ACC112 (cell line): ENCODE results near the gene NCOA7.
"Not testable (repeated sequence)": the region's sequence is repeated elsewhere in the genome, so short reads cannot be mapped to it uniquely, and the experiment has no call there.

ENCODE experiments used
- H2AFZ ChIP-seq: fragments of 200-600 bp; sonication (generic); one replicate; pipeline ENCODE4 v1.6.0; 2017; ENCODE audit warnings: antibody characterized with exemption, low read length; ENCODE audit not compliant: unreplicated experiment
- H3K27ac ChIP-seq: fragments of 200-600 bp; sonication (generic); 2 replicates; pipeline ENCODE4 v1.5.1; 2014; ENCODE audit warnings: low read depth, mild to moderate bottlenecking, antibody characterized with exemption, low read length, moderate library complexity
- H3K27me3 ChIP-seq: fragments of 200-600 bp; sonication (generic); 2 replicates; pipeline ENCODE4 v1.6.1; 2014; ENCODE audit warnings: mild to moderate bottlenecking, antibody characterized with exemption, low read length, moderate library complexity, mixed read lengths; ENCODE audit not compliant: insufficient read depth
- H3K36me3 ChIP-seq: fragments of 200-600 bp; sonication (generic); 2 replicates; pipeline ENCODE4 v1.6.1; 2016; ENCODE audit warnings: mild to moderate bottlenecking, antibody characterized with exemption, low read length, moderate library complexity, mixed read lengths; ENCODE audit not compliant: insufficient read depth
- H3K4me1 ChIP-seq: fragments of 200-600 bp; sonication (generic); one replicate; pipeline ENCODE4 v1.6.1; 2016; ENCODE audit warnings: low read length, mixed read lengths; ENCODE audit not compliant: insufficient read depth, unreplicated experiment, control insufficient read depth
- H3K4me3 ChIP-seq: fragments of 200-600 bp; sonication (generic); 2 replicates; pipeline ENCODE4 v1.5.1; 2014; ENCODE audit warnings: mild to moderate bottlenecking, low read depth, low read length
- H3K79me2 ChIP-seq: fragments of 200-600 bp; sonication (generic); one replicate; pipeline ENCODE4 v1.6.0; 2016; ENCODE audit warnings: low read length; ENCODE audit not compliant: control insufficient read depth, unreplicated experiment, insufficient read depth

The NCOA7 gene

DNA sequence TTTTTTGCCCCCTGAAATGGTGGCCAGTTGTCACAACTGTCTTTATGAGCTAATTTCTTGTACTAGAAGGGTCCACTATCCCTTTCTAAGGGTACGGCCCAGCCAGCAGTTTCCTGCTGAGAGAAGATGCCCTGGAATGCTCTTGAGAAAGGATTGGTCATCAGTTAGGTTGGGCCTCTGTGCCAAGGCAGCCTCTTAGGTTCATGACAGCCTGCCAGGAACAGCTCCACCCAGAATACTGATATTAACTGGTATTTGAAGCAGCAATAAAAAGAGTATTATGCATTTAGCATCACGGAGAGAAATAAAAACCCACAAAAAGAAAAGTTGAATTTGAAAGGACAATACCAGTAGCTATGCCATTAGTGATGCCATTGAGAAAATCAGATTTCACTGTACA, 156.9 kb downstream of the NCOA7 start:
- Histone ChIP-seq H3K36me3 (no peaks in the 10 kb centered on the region), H3K4me1 (peaks cover 59% of the 10 kb centered on the region), H3K4me3 (no peak overlapping the region), H3K79me2 (no peaks in the 10 kb centered on the region), H3K27ac (peak overlapping the region; percentile 97), H2AFZ (no peak overlapping the region), H3K27me3 (no peaks in the 10 kb centered on the region)

DNA sequence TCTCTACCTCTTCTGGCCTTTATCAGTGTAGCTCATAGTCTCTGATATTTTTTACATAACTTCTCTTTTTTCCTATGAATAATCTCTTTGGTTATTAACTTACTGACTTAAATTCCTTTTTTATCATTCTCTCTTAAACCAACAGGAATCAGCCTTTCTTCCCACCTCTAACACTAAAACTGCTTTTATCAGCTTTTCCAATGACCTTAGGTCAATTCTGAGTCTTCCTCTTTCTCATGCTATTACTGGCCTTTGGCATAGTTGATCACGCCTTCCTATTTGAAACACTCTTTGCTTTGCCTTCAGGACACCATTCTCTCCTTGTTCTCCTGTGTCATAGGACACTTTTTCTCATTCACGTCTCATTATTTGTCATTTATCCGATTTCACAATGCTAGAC, 157.7 kb downstream of the NCOA7 start:
- no peaks in the 10 kb centered on the region for H3K79me2 ChIP-seq
- peaks cover 51% of the 10 kb centered on the region for H3K4me1 ChIP-seq
- peak overlapping the region; percentile 97; the same call in 1 of the 2 replicates for H3K27ac ChIP-seq
- H3K36me3 ChIP-seq = no peaks in the 10 kb centered on the region
- H3K4me3 ChIP-seq = no peak overlapping the region
- no peak overlapping the region for H2AFZ ChIP-seq
- H3K27me3 ChIP-seq = no peaks in the 10 kb centered on the region

DNA sequence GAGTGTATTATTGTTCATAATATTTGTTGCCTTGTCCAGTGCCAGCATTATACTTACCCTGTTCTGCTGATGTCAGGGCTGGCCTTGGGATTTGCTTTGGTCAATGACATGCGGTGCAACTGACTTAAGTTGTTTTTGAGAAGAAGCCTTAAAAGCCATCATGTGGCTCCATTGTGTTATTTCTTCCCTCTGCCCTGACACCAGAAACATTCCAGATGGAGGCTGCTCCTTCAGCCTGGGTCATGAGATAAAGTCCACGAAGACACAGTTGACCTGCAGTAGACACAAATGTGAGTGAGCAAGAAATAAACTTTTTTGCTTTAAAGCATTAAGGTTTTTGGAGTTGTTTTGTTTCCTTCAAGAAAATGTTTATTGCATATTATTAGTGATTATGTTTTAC, 158.3 kb downstream of the NCOA7 start:
- H3K79me2 ChIP-seq = no peaks in the 10 kb centered on the region
- H3K27me3 ChIP-seq = no peaks in the 10 kb centered on the region
- H3K36me3 ChIP-seq = no peaks in the 10 kb centered on the region
- no peak overlapping the region for H2AFZ ChIP-seq
- H3K27ac ChIP-seq = no peak overlapping the region
- no peak overlapping the region for H3K4me3 ChIP-seq
- peaks cover 45% of the 10 kb centered on the region for H3K4me1 ChIP-seq

DNA sequence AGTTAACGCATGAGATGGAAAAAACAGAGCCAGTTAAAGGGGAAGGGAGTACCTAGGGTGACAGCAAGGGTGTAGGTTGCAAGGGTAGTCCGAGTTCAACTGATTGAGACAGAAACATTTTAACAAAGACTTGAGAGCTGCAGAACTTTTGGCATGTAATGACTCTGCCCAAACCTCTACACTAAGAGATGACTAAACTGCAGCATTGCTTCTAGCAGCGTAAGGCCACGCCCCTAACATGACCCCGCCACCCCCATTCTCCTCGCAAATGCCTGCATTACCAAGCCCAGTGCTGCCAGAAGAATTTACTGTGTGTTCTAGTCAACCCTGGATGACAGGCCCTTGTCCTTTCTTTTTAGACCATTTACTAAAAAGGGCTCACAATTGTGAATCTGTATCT, 159.5 kb downstream of the NCOA7 start:
- H3K4me3 ChIP-seq = no peak overlapping the region
- H3K4me1 ChIP-seq = peaks cover 33% of the 10 kb centered on the region
- H3K27me3 ChIP-seq = no peaks in the 10 kb centered on the region
- H3K36me3 ChIP-seq = no peaks in the 10 kb centered on the region
- H2AFZ ChIP-seq = no peak overlapping the region
- no peak overlapping the region for H3K27ac ChIP-seq
- no peaks in the 10 kb centered on the region for H3K79me2 ChIP-seq

DNA sequence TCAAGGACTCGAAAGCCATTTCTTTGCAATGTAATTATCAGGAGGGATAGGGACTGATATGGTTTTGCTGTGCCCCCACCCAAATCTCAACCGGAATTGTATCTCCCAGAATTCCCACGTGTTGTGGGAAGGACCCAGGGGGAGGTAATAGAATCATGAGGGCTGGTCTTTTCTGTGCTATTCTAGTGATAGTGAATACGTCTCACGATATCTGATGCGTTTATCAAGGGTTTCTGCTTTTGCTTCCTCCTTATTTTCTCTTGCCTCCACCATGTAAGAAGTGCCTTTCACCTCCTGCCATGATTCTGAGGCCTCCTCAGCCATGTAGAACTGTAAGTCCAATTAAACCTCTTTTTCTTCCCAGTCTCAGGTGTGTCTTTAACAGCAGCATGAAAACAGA, 160.0 kb downstream of the NCOA7 start:
- not testable (repeated sequence) for H3K27me3 ChIP-seq, H3K4me3 ChIP-seq, H3K36me3 ChIP-seq, H2AFZ ChIP-seq, H3K79me2 ChIP-seq, H3K27ac ChIP-seq
- peaks cover 29% of the 10 kb centered on the region for H3K4me1 ChIP-seq

DNA sequence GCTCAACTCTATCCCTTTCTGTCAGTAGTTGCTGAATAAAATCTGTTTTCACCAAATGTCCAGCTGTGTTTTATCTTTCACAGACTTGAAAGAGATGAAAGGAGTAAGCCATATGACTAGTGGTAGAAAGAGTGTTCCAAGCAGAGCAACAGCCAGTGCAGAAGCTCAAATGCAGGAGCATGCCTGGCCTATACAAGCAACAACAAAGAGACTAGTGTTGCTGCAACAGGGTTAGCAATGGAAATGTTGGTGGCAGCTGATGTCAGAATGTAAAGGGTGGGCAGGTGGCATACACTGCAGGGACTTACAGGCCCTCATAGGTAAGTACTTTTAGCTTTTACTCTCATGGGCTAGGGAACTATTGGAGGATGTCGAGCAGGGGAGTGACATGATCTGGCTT, 160.6 kb downstream of the NCOA7 start:
- no peak overlapping the region for H3K4me3 ChIP-seq
- H3K79me2 ChIP-seq = no peaks in the 10 kb centered on the region
- H3K27me3 ChIP-seq = no peaks in the 10 kb centered on the region
- H3K4me1 ChIP-seq = peaks cover 28% of the 10 kb centered on the region
- no peak overlapping the region for H3K27ac ChIP-seq
- H3K36me3 ChIP-seq = no peaks in the 10 kb centered on the region
- H2AFZ ChIP-seq = no peak overlapping the region

DNA sequence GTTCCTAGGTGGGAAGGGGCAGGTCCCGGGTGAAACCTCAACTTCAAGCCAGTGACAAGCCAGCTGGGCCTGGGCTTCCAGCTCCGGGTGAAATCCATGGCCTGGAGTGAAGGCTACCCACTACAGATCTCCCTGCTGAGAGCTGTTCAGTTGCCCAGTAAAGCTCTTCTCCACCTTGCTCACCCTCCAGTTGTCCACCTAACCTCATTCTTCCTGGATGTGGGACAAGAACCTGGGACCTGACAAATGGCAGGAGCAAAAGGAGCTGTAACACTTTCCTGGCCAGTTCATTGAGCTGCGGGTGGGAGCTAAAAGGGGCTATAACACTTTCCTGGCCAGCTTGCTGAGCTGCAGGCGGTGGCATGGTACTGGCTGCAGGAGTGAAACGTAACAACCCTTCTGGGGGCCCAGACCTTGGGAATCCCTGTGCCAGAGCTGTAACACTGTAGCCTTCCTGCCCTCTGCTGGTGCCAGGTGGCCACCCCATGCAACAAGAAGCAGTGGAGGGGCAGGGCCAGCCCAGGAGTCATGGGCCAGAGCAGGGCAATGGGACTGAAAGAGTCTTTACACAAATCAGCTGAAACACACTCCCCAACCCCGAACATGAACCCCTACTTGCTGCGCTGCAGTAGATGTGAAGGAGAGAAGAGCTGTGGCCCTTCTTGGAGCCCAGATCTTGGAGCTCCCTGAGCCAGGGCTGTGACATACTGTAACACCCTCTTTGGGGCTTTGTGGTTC, 162.2 kb downstream of the NCOA7 start:
- Histone ChIP-seq H2AFZ (no peak overlapping the region), H3K36me3 (no peaks in the 10 kb centered on the region)

DNA sequence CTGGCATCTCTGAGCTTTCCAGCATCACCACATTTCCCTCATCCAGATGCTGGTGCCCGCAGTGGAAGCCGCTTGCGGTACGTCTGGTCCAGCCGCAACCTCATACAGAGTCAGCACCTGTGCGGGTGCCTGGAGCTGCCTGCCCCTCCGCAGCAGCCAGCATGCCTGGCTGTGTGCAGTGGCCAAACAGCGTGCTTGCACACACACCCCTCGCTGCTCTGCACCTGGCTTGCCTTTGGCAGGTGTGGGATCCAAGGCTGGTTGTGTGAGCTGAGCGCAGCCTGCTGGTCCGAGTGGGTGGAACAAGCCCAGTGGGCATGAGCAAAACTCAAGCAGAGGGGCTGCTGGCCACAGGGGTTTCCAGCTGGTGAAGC, 162.7 kb downstream of the NCOA7 start:
- Histone ChIP-seq H3K27ac (no peak overlapping the region), H2AFZ (no peak overlapping the region), H3K36me3 (no peaks in the 10 kb centered on the region), H3K79me2 (peaks cover 4% of the 10 kb centered on the region), H3K4me1 (peaks cover 18% of the 10 kb centered on the region), H3K27me3 (no peaks in the 10 kb centered on the region), H3K4me3 (no peak overlapping the region)

More for the DNA sequence above, 162.2 kb downstream of the NCOA7 start:
- no peak overlapping the region for H3K4me3 ChIP-seq
- H3K4me1 ChIP-seq = peaks cover 18% of the 10 kb centered on the region
- no peak overlapping the region for H3K27ac ChIP-seq
- H3K27me3 ChIP-seq = no peaks in the 10 kb centered on the region
- H3K79me2 ChIP-seq = no peaks in the 10 kb centered on the region

DNA sequence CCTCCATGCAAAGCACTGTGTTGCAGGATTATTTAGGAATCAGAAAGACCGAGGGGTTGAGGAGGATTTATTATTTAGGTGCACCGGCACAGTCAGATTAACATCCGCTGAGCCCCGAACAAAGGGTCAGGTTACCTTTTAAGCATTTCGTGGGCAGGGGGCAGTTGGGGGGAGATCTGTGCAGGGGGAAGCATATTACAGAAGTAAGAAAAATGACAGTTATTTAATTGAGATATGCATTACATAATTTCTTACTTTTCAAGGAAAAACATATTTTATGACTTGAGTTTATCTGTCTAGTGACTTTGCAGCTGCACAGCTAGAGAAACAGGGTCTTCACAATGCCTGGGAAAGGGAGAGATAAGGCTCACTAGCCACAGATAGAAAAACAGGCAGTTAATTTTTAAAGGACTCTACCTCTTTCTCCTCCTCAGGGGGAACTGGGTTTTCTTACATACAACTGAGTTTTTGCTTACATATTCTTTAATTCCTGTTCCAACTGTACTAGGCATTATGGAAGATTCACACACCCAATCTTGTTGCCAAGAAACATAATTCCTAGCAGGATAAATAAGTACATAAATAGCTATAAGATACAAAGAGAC, 164.1 kb downstream of the NCOA7 start:
- Histone ChIP-seq H3K4me1 (peaks cover 16% of the 10 kb centered on the region), H3K27ac (no peak overlapping the region), H3K36me3 (no peaks in the 10 kb centered on the region), H2AFZ (no peak overlapping the region), H3K27me3 (no peaks in the 10 kb centered on the region), H3K4me3 (no peak overlapping the region), H3K79me2 (peaks cover 14% of the 10 kb centered on the region)

DNA sequence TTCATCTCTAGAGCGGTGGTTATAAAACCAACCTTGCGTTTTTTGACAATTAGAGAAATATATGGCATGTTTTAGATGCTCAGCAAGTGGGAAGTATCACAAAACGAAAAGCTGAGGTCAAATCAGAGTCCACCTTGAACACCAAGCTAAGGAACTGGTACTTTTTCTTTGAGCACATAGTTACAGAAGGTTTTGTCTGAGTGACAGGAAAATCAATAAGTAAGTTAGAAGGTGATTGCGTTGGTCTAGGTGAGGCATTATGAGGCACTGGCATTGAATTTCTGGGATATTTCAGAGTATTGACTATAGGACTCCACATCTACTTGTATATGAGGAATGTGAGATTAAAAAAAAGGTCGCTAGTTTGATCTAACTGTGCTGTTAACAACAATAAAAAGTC, 165.2 kb downstream of the NCOA7 start:
- Histone ChIP-seq H3K79me2 (peaks cover 14% of the 10 kb centered on the region), H3K4me3 (peak overlapping the region; percentile 92), H3K27me3 (no peaks in the 10 kb centered on the region), H2AFZ (peak overlapping the region; percentile 57), H3K27ac (peak overlapping the region; percentile 46), H3K36me3 (no peaks in the 10 kb centered on the region), H3K4me1 (peaks cover 16% of the 10 kb centered on the region)
